Caco-2 (cell line): ENCODE measurements around the gene LRRFIP1. TPM values are rescaled to one million over a fixed set of nuclear protein-coding genes. Genes with fewer than 3 reads are reported as not detected.

Experiments
- BruUV-seq: library from RNA; stranded (reverse); fragments of 400-500 nt; replicated peaks from 2 replicates; lab custom pipeline; 2021; lab: Mats Ljungman, UMichigan
- CTCF ChIA-PET: fragments of 300-600 bp; sonication (Branson Sonifier 250); formaldehyde crosslinking; loops from one replicate; lab custom pipeline; 2022; ENCODE audit warnings: antibody characterized with exemption; lab: Charles Lee
- POLR2A ChIA-PET: fragments of 300-600 bp; sonication (Branson Sonifier 250); formaldehyde crosslinking; loops from one replicate; lab custom pipeline; 2022; ENCODE audit warnings: antibody characterized with exemption; lab: Charles Lee
- DNase-seq, 2 experiments: peaks; one replicate each; pipeline versions ENCODE4 v3.0.0 to v3.0.0-alpha.2; 2020 to 2022
- H3K27me3 ChIP-seq: replicated peaks from 2 replicates; pipeline ENCODE4 v1.6.0; 2011; ENCODE audit warnings: low read length; ENCODE audit not compliant: control insufficient read depth, insufficient read depth
- H3K36me3 ChIP-seq: 2 replicates; pipeline ENCODE4 v1.5.1; 2011; ENCODE audit warnings: low read length; ENCODE audit not compliant: control insufficient read depth, insufficient read depth
- H3K4me1 ChIP-seq: fragments of 250-450 bp; sonication (Bioruptor Pico); 2 replicates; pipeline ENCODE4 v1.5.1; 2020; ENCODE audit warnings: mild to moderate bottlenecking
- H3K4me3 ChIP-seq: 2 replicates; pipeline ENCODE4 v1.5.1; 2011; ENCODE audit warnings: low read depth, mild to moderate bottlenecking, control low read depth, low read length
- H3K9me3 ChIP-seq: fragments of 250-450 bp; sonication (Bioruptor Pico); 2 replicates; pipeline ENCODE4 v1.5.1; 2020; ENCODE audit warnings: mild to moderate bottlenecking, moderate library complexity
- H3K27ac Mint-ChIP-seq: one replicate; pipeline ENCODE4 v1.8.0; 2022; ENCODE audit warnings: mixed read lengths; ENCODE audit not compliant: unreplicated experiment
- H3K27me3 Mint-ChIP-seq: one replicate; pipeline ENCODE4 v1.8.0; 2022; ENCODE audit warnings: mixed read lengths; ENCODE audit not compliant: insufficient read depth, unreplicated experiment
- H3K36me3 Mint-ChIP-seq: one replicate; pipeline ENCODE4 v1.8.0; 2022; ENCODE audit warnings: mild to moderate bottlenecking, mixed read lengths; ENCODE audit not compliant: insufficient read depth, unreplicated experiment
- H3K4me1 Mint-ChIP-seq: one replicate; pipeline ENCODE4 v1.8.0; 2022; ENCODE audit warnings: low read depth, mixed read lengths; ENCODE audit not compliant: unreplicated experiment
- H3K4me3 Mint-ChIP-seq: one replicate; pipeline ENCODE4 v1.8.0; 2022; ENCODE audit warnings: mild to moderate bottlenecking, moderate library complexity, mixed read lengths; ENCODE audit not compliant: unreplicated experiment
- H3K9me3 Mint-ChIP-seq: one replicate; pipeline ENCODE4 v1.8.0; 2022; ENCODE audit warnings: mixed read lengths; ENCODE audit not compliant: unreplicated experiment
- CTCF ChIP-seq, 2 experiments: fragments of 200-600 bp in 1 of 2; IDR thresholded peaks; 1 replicate in 1 of 2; 2 replicates in 1 of 2; pipeline versions ENCODE4 v1.5.1 to v1.8.0; 2011 to 2022; ENCODE audit warnings: antibody characterized with exemption in 1 of 2, control low read depth in 1 of 2, inconsistent platforms in 1 of 2, low read depth in 1 of 2, low read length in 1 of 2, mild to moderate bottlenecking in 1 of 2, moderate library complexity in 1 of 2; ENCODE audit not compliant: insufficient read depth in 1 of 2, severe bottlenecking in 1 of 2, unreplicated experiment in 1 of 2
- intact Hi-C: fragments of 100-400 bp; cut with micrococcal nuclease; formaldehyde crosslinking; loops from one replicate; pipeline ENCODE4 v1.10.0; 2022; ENCODE audit not compliant: unreplicated experiment
- total RNA-seq: library from RNA; stranded (reverse); gene quantifications from 2 replicates; pipeline ENCODE4 v1.2.3, GENCODE V29; 2022

Gene LRRFIP1
- total RNA-seq, 1 experiment from 2014 or later, result 37.1 TPM

- no peak overlapping the region for H3K4me3 ChIP-seq
- POLR2A ChIA-PET, result no interaction called here
Observed at GRCh38 chr2:237702441-237703391, 75.3 kb downstream of the LRRFIP1 start.

GRCh38 chr2:237704501-237705434 lies 77.4 kb downstream of the LRRFIP1 start:
- peaks cover 20% of the 10 kb centered on the region for H3K4me1 ChIP-seq
- peaks cover 9% of the 10 kb centered on the region for H3K36me3 Mint-ChIP-seq
- H3K9me3 Mint-ChIP-seq, result no peaks in the 10 kb centered on the region
- DNase-seq, result no peak
- H3K9me3 ChIP-seq, result no peaks in the 10 kb centered on the region
- ChIA-PET POLR2A (no interaction called here), CTCF (no interaction called here)
- H3K4me3 Mint-ChIP-seq, result no peak overlapping the region
- intact Hi-C loops, result no loop called here
- H3K27me3 ChIP-seq, result no peaks in the 10 kb centered on the region
- TF ChIP-seq CTCF (IDR thresholded peaks at IDR 0.05; ENCODE audit: insufficient read depth in 1 of 2, low read depth in 1 of 2, low read length in 1 of 2, severe bottlenecking in 1 of 2, unreplicated experiment in 1 of 2), result no peak
- H3K36me3 ChIP-seq, result no peaks in the 10 kb centered on the region; the same call in 1 of the 2 replicates
- H3K27ac Mint-ChIP-seq, result peak overlapping the region; percentile 17
- H3K27me3 Mint-ChIP-seq, result no peaks in the 10 kb centered on the region
- BruUV-seq, result no TSS peak
- H3K4me1 Mint-ChIP-seq, result peaks cover 19% of the 10 kb centered on the region
- no peak overlapping the region for H3K4me3 ChIP-seq

More at GRCh38 chr2:237702441-237703391, 75.3 kb downstream of the LRRFIP1 start:
- Histone ChIP-seq H3K4me1 (peaks cover 20% of the 10 kb centered on the region), H3K9me3 (no peaks in the 10 kb centered on the region), H3K36me3 (no peaks in the 10 kb centered on the region; the same call in 1 of the 2 replicates), H3K27me3 (no peaks in the 10 kb centered on the region)
- Mint-ChIP-seq H3K4me1 (peaks cover 19% of the 10 kb centered on the region), H3K9me3 (no peaks in the 10 kb centered on the region), H3K27me3 (no peaks in the 10 kb centered on the region), H3K36me3 (no peaks in the 10 kb centered on the region), H3K27ac (peak overlapping the region; percentile 49), H3K4me3 (peak overlapping the region; percentile 37)
- TF ChIP-seq CTCF (IDR thresholded peaks at IDR 0.05; ENCODE audit: insufficient read depth in 1 of 2, low read depth in 1 of 2, low read length in 1 of 2, severe bottlenecking in 1 of 2, unreplicated experiment in 1 of 2), result no peak
- intact Hi-C loops, result no loop called here
- CTCF ChIA-PET, result interaction anchor here (0.6 to 0.8 kb wide), 2 partner anchors 111 to 190 kb away, joined by 3 to 4 read pairs; no protein-coding TSS in a partner anchor
- BruUV-seq, result no TSS peak
- no peak for DNase-seq

- intact Hi-C loops, result no loop called here
- Mint-ChIP-seq H3K36me3 (peaks cover 13% of the 10 kb centered on the region), H3K27ac (no peak overlapping the region), H3K9me3 (no peaks in the 10 kb centered on the region), H3K27me3 (no peaks in the 10 kb centered on the region), H3K4me3 (no peak overlapping the region), H3K4me1 (peaks cover 19% of the 10 kb centered on the region)
- BruUV-seq, result no TSS peak
- no peak for DNase-seq
- no peak overlapping the region for H3K4me3 ChIP-seq
- no peaks in the 10 kb centered on the region for H3K9me3 ChIP-seq
- no peak for TF ChIP-seq CTCF (IDR thresholded peaks at IDR 0.05; ENCODE audit: insufficient read depth in 1 of 2, low read depth in 1 of 2, low read length in 1 of 2, severe bottlenecking in 1 of 2, unreplicated experiment in 1 of 2)
- H3K36me3 ChIP-seq, result no peaks in the 10 kb centered on the region; the same call in 1 of the 2 replicates
- peaks cover 20% of the 10 kb centered on the region for H3K4me1 ChIP-seq
- ChIA-PET POLR2A (no interaction called here), CTCF (no interaction called here)
- H3K27me3 ChIP-seq, result no peaks in the 10 kb centered on the region
Observed at GRCh38 chr2:237706257-237706656, 78.9 kb downstream of the LRRFIP1 start.
